MM.1S (cell line): ENCODE results near the gene ARL15.

ENCODE experiments used
- DNase-seq: peaks from one replicate; pipeline ENCODE4 v3.0.0-alpha.2; 2015
- H2AFZ ChIP-seq: fragments of 300-600 bp; sonication (generic); 2 replicates; pipeline ENCODE4 v1.6.0; 2016; ENCODE audit warnings: antibody characterized with exemption, low read length
- H3F3A ChIP-seq: fragments of 300-600 bp; sonication (generic); 2 replicates; pipeline ENCODE4 v1.6.1; 2016; ENCODE audit warnings: mild to moderate bottlenecking, antibody characterized with exemption, low read length, moderate library complexity, mixed read lengths; ENCODE audit not compliant: insufficient read depth
- H3K27ac ChIP-seq: fragments of 300-600 bp; sonication (generic); 2 replicates; pipeline ENCODE4 v1.5.1; 2016; ENCODE audit warnings: mild to moderate bottlenecking, low read length
- H3K27me3 ChIP-seq: fragments of 300-600 bp; sonication (generic); replicated peaks from 2 replicates; pipeline ENCODE4 v1.6.0; 2016; ENCODE audit warnings: low read length; ENCODE audit not compliant: insufficient read depth
- H3K36me3 ChIP-seq: fragments of 300-600 bp; sonication (generic); replicated peaks from 2 replicates; pipeline ENCODE4 v1.6.1; 2016; ENCODE audit warnings: mild to moderate bottlenecking, low read length, mixed read lengths; ENCODE audit not compliant: insufficient read depth
- H3K4me1 ChIP-seq: fragments of 300-600 bp; sonication (generic); 2 replicates; pipeline ENCODE4 v1.6.1; 2016; ENCODE audit warnings: low read length, mixed read lengths
- H3K4me2 ChIP-seq: fragments of 300-600 bp; sonication (generic); 2 replicates; pipeline ENCODE4 v1.6.0; 2016; ENCODE audit warnings: low read depth, low read length
- H3K4me3 ChIP-seq: fragments of 300-600 bp; sonication (generic); 2 replicates; pipeline ENCODE4 v1.5.1; 2016; ENCODE audit warnings: low read length, mixed read lengths
- H3K79me2 ChIP-seq: fragments of 300-600 bp; sonication (generic); 2 replicates; pipeline ENCODE4 v1.6.1; 2016; ENCODE audit warnings: mixed run types, low read length, mixed read lengths
- H3K9ac ChIP-seq: fragments of 300-600 bp; sonication (generic); 2 replicates; pipeline ENCODE4 v1.6.1; 2016; ENCODE audit warnings: low read length, mixed read lengths
- H3K9me2 ChIP-seq: fragments of 300-600 bp; sonication (generic); replicated peaks from 2 replicates; pipeline ENCODE4 v1.6.1; 2016; ENCODE audit warnings: mild to moderate bottlenecking, low read length, mixed read lengths; ENCODE audit not compliant: insufficient read depth
- H3K9me3 ChIP-seq: fragments of 300-600 bp; sonication (generic); replicated peaks from 2 replicates; pipeline ENCODE4 v1.6.1; 2016; ENCODE audit warnings: mild to moderate bottlenecking, low read length, mixed read lengths; ENCODE audit not compliant: insufficient read depth
- H4K20me1 ChIP-seq: fragments of 300-600 bp; sonication (generic); 2 replicates; pipeline ENCODE4 v1.6.1; 2016; ENCODE audit warnings: mild to moderate bottlenecking, low read length, moderate library complexity, mixed read lengths; ENCODE audit not compliant: insufficient read depth
- CTCF ChIP-seq: fragments of 300-600 bp; sonication (generic); IDR thresholded peaks from 2 replicates; pipeline ENCODE4 v1.5.1; 2016; ENCODE audit warnings: antibody characterized with exemption, low read length, mixed read lengths
- EZH2 ChIP-seq: fragments of 300-600 bp; sonication (generic); optimal IDR thresholded peaks from 2 replicates; pipeline ENCODE3; 2017; ENCODE audit warnings: low read depth, mild to moderate bottlenecking, antibody characterized with exemption, low read length, mixed read lengths
- EZH2phosphoT487 ChIP-seq: fragments of 300-600 bp; sonication (generic); IDR thresholded peaks from 2 replicates; pipeline ENCODE4 v1.6.1; 2018; ENCODE audit warnings: antibody characterized with exemption, low read length

Gene ARL15

GRCh38 chr5:54184806-54185205 is 125.6 kb downstream of the ARL15 start:
- Histone ChIP-seq H3K9me2 (no peaks in the 10 kb centered on the region), H3K27ac (no peak overlapping the region), H3F3A (no peaks in the 10 kb centered on the region), H4K20me1 (no peaks in the 10 kb centered on the region), H3K9ac (no peak overlapping the region), H3K4me1 (no peaks in the 10 kb centered on the region), H3K4me2 (no peak overlapping the region), H3K36me3 (no peaks in the 10 kb centered on the region), H3K79me2 (no peaks in the 10 kb centered on the region), H3K4me3 (no peak overlapping the region), H2AFZ (no peak overlapping the region), H3K9me3 (no peaks in the 10 kb centered on the region), H3K27me3 (no peaks in the 10 kb centered on the region)
- TF ChIP-seq EZH2phosphoT487 (no peak), CTCF (no peak), EZH2 (no peak)
- DNase-seq, result no peak

GRCh38 chr5:54180630-54181031 is 129.7 kb downstream of the ARL15 start:
- Histone ChIP-seq H3K27ac (no peak overlapping the region), H3F3A (no peaks in the 10 kb centered on the region), H3K79me2 (no peaks in the 10 kb centered on the region), H3K4me3 (no peak overlapping the region), H4K20me1 (no peaks in the 10 kb centered on the region), H3K4me2 (no peak overlapping the region), H2AFZ (no peak overlapping the region), H3K4me1 (no peaks in the 10 kb centered on the region), H3K36me3 (no peaks in the 10 kb centered on the region), H3K9me3 (no peaks in the 10 kb centered on the region), H3K9ac (no peak overlapping the region), H3K9me2 (no peaks in the 10 kb centered on the region), H3K27me3 (no peaks in the 10 kb centered on the region)
- DNase-seq, result no peak
- TF ChIP-seq EZH2, result no peak
- no peak for TF ChIP-seq EZH2phosphoT487
- no peak for TF ChIP-seq CTCF

- Histone ChIP-seq H3K79me2 (no peaks in the 10 kb centered on the region), H3K27me3 (no peaks in the 10 kb centered on the region), H3K4me3 (no peak overlapping the region), H3K27ac (no peak overlapping the region), H3K9ac (no peak overlapping the region), H3K9me2 (no peaks in the 10 kb centered on the region), H4K20me1 (no peaks in the 10 kb centered on the region), H3K9me3 (no peaks in the 10 kb centered on the region), H3K4me2 (no peak overlapping the region), H2AFZ (no peak overlapping the region), H3F3A (no peaks in the 10 kb centered on the region), H3K36me3 (no peaks in the 10 kb centered on the region), H3K4me1 (no peaks in the 10 kb centered on the region)
- no peak for DNase-seq
- TF ChIP-seq EZH2phosphoT487 (no peak), CTCF (no peak), EZH2 (no peak)
Observed at GRCh38 chr5:54178991-54179390, 131.4 kb downstream of the ARL15 start.

GRCh38 chr5:54178207-54178606 is 132.2 kb downstream of the ARL15 start:
- Histone ChIP-seq H2AFZ (no peak overlapping the region), H3K9ac (no peak overlapping the region), H3K36me3 (no peaks in the 10 kb centered on the region), H3K4me2 (no peak overlapping the region), H3K9me3 (no peaks in the 10 kb centered on the region), H3K4me3 (no peak overlapping the region), H4K20me1 (no peaks in the 10 kb centered on the region), H3K9me2 (no peaks in the 10 kb centered on the region), H3K27ac (no peak overlapping the region), H3K79me2 (no peaks in the 10 kb centered on the region), H3K4me1 (no peaks in the 10 kb centered on the region), H3F3A (no peaks in the 10 kb centered on the region), H3K27me3 (no peaks in the 10 kb centered on the region)
- no peak for TF ChIP-seq CTCF
- no peak for TF ChIP-seq EZH2phosphoT487
- TF ChIP-seq EZH2, result no peak
- no peak for DNase-seq
